Heart right ventricle (tissue), 16 donors: ENCODE measurements around the gene MAN1C1. TPM values are rescaled to one million over a fixed set of nuclear protein-coding genes. Genes with fewer than 3 reads are reported as not detected.

Experiments
- ATAC-seq, 8 donors: fragments of 200-7000 bp; cut with Tn5 transposase; one replicate each; pipeline ENCODE4 v1.9.1; 2020; ENCODE audit warnings: mild to moderate bottlenecking in 8 of 8, moderate library complexity in 8 of 8, moderate number of reproducible peaks in 1 of 8
- DNase-seq, 2 donors: peaks; one replicate each; pipeline ENCODE4 v3.0.0-alpha.2; 2020
- H3K27ac ChIP-seq, 10 donors: fragments of 200-600 bp; sonication (generic) in 2 of 10; one replicate each; pipeline versions ENCODE4 v1.5.0 to v1.8.0; 2020 to 2022; ENCODE audit warnings: mild to moderate bottlenecking in 3 of 10
- H3K27me3 ChIP-seq, 7 donors: fragments of 200-600 bp; one replicate each; pipeline ENCODE4 v1.8.0; 2021 to 2022; ENCODE audit warnings: mild to moderate bottlenecking in 2 of 7
- H3K36me3 ChIP-seq, 9 donors: fragments of 200-600 bp; sonication (generic) in 1 of 9; one replicate each; pipeline versions ENCODE4 v1.5.0 to v1.8.0; 2020 to 2022; ENCODE audit warnings: mild to moderate bottlenecking in 2 of 9
- H3K4me1 ChIP-seq, 9 donors: fragments of 200-600 bp; sonication (generic) in 1 of 9; one replicate each; pipeline versions ENCODE4 v1.5.0 to v1.8.0; 2020 to 2022; ENCODE audit warnings: mild to moderate bottlenecking in 4 of 9
- H3K4me3 ChIP-seq, 10 donors: fragments of 200-600 bp; sonication (generic) in 2 of 10; one replicate each; pipeline versions ENCODE4 v1.5.0 to v1.8.0; 2020 to 2022; ENCODE audit warnings: mild to moderate bottlenecking in 7 of 10, moderate library complexity in 2 of 10
- H3K9me3 ChIP-seq, 11 donors: fragments of 200-600 bp in 10 of 11; sonication (generic) in 2 of 11; one replicate each; pipeline versions ENCODE4 v1.5.0 to v1.8.0; 2013 to 2022; ENCODE audit warnings: mild to moderate bottlenecking in 2 of 11, control low read depth in 1 of 11, moderate library complexity in 1 of 11
- WGBS, 2 donors: extraction: QIAGEN DNeasy Blood & Tissue Kit; methylation state at CpG; one replicate each; pipeline ENCODE4 v1.1.7; 2013; ENCODE audit warnings: inconsistent platforms in 1 of 2; 5-methylcytosine and 5-hydroxymethylcytosine counted together
- intact Hi-C, 10 donors: fragments of 100-400 bp; cut with DNase I; formaldehyde crosslinking; loops; one replicate each; pipeline versions ENCODE4 v1.11.1 to v1.14.2; 2022
- polyA plus RNA-seq, 2 donors: library from polyadenylated mRNA; stranded (reverse); fragments of 200-250 nt; gene quantifications; one replicate each; pipeline ENCODE4 v1.2.3, GENCODE V29; 2013
- total RNA-seq, 10 donors: library from RNA; stranded (reverse); fragmentation: NEBNext Ultra II Directional in 3 of 10; extraction: Animal tissue kit (Norgen Biotek cat#: 25700) in 3 of 10; gene quantifications; one replicate each; pipeline versions ENCODE4 v1.2.1 to v1.2.4, GENCODE V29; 2021 to 2023
- TF ChIP-seq, protein P1 (sequence below), 9 donors: fragments of 200-600 bp; sonication (generic) in 2 of 9; IDR thresholded peaks; one replicate each; pipeline versions ENCODE4 v1.5.0 to v1.8.0; 2021 to 2022; ENCODE audit warnings: antibody characterized with exemption in 9 of 9, mild to moderate bottlenecking in 5 of 9, moderate library complexity in 1 of 9
- donor health status: Arrhythmogenic right ventricular cardiomyopathy.
- donor health status: ischemic (EF 13 %, LVEDD 7.1; RV severe dilation, severe dysfunction).
- donor health status: healthy with polysubstance abuse.
- donor health status: DM: no; HTN: yes; CAD: no.
- donor health status: DM: no; HTN: no; CAD: no.
- donor health status: ischemic (EF 25% LVEDD 6.9; RV normal size, moderate dysfunction).
- donor health status: ischemic (EF 25% LVEDD 5.7; RV mildly dilated, moderate dysfunction).
- donor health status: healthy.
- donor health status: DM: yes; HTN: yes; CAD: no.
- donor health status: Ischemic cardiomyopathy.
- donor health status: ischemic (EF 35%, LVEDD 5.7; RV mildly dilated, moderate dysfunction).
- donor health status: nonischemic (EF 11% LVEDD 7.7; RV severe dilation, severe dysfunction).
- donor health status: DM: yes; HTN: yes; CAD: no.
- donor health status: PGD.
- donor health status: ischemic (EF 29% LVEDD 5.4; RV normal size, mild dysfunction).
- donor health status: nonischemic (EF 23%, LVEDD 6.1; RV moderate dilation, normal function).

The MAN1C1 gene
- total and polyA plus RNA-seq, 12 donors = 9.7 to 23.4 (median 13.4) TPM

DNA sequence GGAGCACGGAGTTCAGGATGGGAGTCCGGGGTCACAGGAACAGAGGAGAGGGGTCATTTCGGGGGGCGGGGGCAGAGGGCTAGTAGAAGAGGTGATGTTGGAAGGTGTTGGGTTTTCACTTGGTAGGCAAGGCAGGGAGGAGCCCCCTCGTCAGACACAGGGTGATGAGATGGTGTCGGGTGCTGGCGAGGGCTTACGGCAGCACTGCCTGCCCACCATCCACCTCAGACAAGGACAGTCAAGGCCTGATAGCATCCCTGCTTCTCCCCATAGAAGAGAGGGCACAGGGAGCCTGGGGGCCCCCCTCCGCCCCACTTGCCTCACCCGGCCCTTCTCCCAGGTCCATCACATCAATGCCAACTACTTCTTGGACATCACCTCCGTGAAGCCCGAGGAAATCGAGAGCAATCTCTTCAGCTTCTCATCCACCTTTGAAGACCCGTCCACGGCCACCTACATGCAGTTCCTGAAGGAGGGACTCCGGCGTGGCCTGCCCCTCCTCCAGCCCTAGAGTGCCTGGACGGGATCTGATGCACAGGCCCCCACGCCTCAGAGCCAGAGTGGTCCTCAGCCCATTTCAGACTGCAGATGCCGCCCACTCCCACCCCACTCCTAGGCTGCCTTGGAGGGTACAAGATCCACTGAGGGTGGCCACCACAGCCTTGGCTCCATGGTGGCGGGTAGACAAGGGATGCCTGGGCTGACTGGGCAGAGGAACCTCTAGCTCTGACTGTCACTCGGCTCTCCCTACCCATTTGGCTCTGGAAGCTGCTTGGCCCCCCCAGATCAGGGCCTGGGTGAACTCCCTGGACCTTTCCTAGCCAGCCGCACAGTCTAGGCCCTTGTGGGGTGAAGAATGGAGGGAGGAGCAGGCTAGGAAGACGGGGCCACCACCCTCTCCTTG, 198.9 kb downstream of the MAN1C1 start:
- H3K27me3 ChIP-seq = no peaks in the 10 kb centered on the region
- 89 to 92% methylated on average over 22 to 24 of the region's 24 CpGs for WGBS, 2 donors
- peaks cover 0 to 62% (median 40%) of the 10 kb centered on the region in 9 donors for H3K36me3 ChIP-seq
- intact Hi-C loops = loop anchor here in 5 of 10 donors (5.0 to 10.0 kb wide), 5 partner anchors 301 to 581 kb away; partner anchors contain the start of genes SYF2 (in 2 of the 5) and RSRP1 (in 1 of the 5)
- no peak for ATAC-seq
- TF ChIP-seq, protein P1, sequence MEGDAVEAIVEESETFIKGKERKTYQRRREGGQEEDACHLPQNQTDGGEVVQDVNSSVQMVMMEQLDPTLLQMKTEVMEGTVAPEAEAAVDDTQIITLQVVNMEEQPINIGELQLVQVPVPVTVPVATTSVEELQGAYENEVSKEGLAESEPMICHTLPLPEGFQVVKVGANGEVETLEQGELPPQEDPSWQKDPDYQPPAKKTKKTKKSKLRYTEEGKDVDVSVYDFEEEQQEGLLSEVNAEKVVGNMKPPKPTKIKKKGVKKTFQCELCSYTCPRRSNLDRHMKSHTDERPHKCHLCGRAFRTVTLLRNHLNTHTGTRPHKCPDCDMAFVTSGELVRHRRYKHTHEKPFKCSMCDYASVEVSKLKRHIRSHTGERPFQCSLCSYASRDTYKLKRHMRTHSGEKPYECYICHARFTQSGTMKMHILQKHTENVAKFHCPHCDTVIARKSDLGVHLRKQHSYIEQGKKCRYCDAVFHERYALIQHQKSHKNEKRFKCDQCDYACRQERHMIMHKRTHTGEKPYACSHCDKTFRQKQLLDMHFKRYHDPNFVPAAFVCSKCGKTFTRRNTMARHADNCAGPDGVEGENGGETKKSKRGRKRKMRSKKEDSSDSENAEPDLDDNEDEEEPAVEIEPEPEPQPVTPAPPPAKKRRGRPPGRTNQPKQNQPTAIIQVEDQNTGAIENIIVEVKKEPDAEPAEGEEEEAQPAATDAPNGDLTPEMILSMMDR (IDR thresholded peaks at IDR 0.05) = no peak
- H3K27ac ChIP-seq = no peak overlapping the region
- peaks cover 0 to 28% (median 22%) of the 10 kb centered on the region in 9 donors for H3K4me1 ChIP-seq
- H3K9me3 ChIP-seq = no peaks in the 10 kb centered on the region
- no peak overlapping the region for H3K4me3 ChIP-seq
- no peak for DNase-seq

DNA sequence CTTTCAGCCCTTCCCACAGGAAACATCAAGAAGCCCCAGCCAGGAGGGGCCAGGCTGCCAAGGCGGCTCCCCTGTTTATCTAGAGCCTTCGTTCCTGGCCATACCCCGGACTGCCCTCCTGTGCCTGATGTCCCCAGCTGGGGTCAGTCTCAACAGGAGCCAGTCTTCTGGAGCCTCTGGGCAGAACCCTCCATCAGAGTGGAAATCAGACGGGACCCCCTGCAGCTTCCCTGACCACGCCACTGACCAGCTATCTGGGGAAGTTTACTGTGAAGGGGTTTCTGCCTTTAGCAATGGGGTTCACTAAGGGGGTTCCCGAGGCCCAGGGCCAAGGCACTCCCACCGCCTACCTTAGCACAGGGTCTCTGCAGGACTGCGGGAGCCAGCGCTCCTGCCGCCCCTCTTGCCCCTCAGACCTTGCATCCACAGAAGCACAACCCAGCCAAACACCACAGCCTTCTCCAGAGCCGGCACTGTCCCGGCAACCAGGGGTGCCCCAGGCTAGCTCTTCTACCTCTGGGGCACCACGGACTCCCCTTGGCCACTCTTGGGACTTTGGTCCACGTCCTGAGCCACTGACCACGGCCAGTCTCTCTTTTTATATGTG, 199.6 kb downstream of the MAN1C1 start:
- TF ChIP-seq, protein P1 (IDR thresholded peaks at IDR 0.05) = no peak
- Histone ChIP-seq H3K27me3 (no peaks in the 10 kb centered on the region), H3K27ac (no peak overlapping the region), H3K4me3 (no peak overlapping the region), H3K9me3 (no peaks in the 10 kb centered on the region), H3K4me1 (peaks cover 4 to 25% (median 22%) of the 10 kb centered on the region in 9 donors), H3K36me3 (peaks cover 0 to 56% (median 40%) of the 10 kb centered on the region in 9 donors)
- intact Hi-C loops = loop anchor here in 5 of 10 donors (5.0 to 10.0 kb wide), 5 partner anchors 301 to 581 kb away; partner anchors contain the start of genes SYF2 (in 2 of the 5) and RSRP1 (in 1 of the 5)
- ATAC-seq (no peak), DNase-seq (no peak)
- 85 to 87% methylated on average over 15 of the region's 15 CpGs for WGBS, 2 donors

DNA sequence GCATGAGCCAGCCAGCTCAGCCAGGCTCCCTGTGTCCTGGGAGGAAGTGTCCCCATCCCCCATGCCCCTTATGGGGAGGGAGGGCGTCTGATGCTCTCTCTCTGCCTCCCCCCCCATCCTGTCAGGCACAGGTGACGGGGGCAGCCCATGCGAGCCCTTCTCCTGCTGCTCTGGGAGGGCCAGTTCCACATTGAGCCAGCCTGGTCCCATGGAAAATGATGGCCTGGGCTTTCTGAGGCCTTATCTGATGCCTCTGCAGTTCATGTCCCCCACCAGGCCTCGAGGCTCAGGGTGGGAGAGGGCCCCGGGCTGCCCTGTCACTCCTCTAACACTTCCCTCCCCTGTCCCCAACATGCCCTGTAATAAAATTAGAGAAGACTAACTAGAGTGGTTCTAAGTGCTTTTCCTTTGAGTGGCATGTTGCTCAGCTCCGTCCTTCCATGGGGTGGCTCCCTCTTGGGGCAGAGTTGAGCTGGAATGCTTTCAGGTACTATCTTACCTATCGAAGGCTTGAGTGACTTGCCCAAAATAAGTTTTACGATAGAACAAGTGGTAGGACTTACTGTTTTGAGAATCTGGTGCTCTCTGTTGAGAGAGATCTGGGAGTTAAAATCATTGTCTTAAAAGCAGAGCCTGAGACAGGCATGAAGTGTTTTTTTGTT, 201.4 kb downstream of the MAN1C1 start:
- Histone ChIP-seq H3K4me3 (no peak overlapping the region), H3K4me1 (peaks cover 12 to 41% (median 36%) of the 10 kb centered on the region in 9 donors), H3K9me3 (no peaks in the 10 kb centered on the region), H3K36me3 (peaks cover 0 to 40% (median 29%) of the 10 kb centered on the region in 9 donors), H3K27ac (peak overlapping the region in 6 of 10 donors; percentile 6 to 97 (median 60)), H3K27me3 (no peaks in the 10 kb centered on the region)
- DNase-seq = no peak
- no peak for ATAC-seq
- intact Hi-C loops = loop anchor here in 5 of 10 donors (5.0 to 10.0 kb wide), 5 partner anchors 303 to 583 kb away; partner anchors contain the start of genes SYF2 (in 2 of the 5) and RSRP1 (in 1 of the 5)
- WGBS, 2 donors = 39 to 42% methylated on average over 8 of the region's 8 CpGs
- TF ChIP-seq, protein P1 (IDR thresholded peaks at IDR 0.05) = peak in 2 of 9 donors; percentile 11 to 29
